Adrenal gland (tissue), 5 donors: ENCODE results near the gene HLCS.

Source experiments
- POLR2A ChIP-seq, 2 donors: fragments of 450-650 bp; IDR thresholded peaks; one replicate each; pipeline ENCODE4 v1.6.1; 2017; ENCODE audit warnings: antibody characterized with exemption in 2 of 2, mild to moderate bottlenecking in 2 of 2, moderate library complexity in 1 of 2
- TF ChIP-seq, protein P1 (sequence below), 6 experiments: fragments of 450-650 bp in 4 of 6; fragments of 200-600 bp in 2 of 6; sonication (generic) in 1 of 6; IDR thresholded peaks; 1 replicate in 5 of 6; 2 replicates in 1 of 6; pipeline versions ENCODE4 v1.5.1 to v1.8.0; 2016 to 2021; ENCODE audit warnings: antibody characterized with exemption in 6 of 6, mild to moderate bottlenecking in 2 of 6, moderate library complexity in 1 of 6
- donor health status: DM: no; HTN: no; CAD: no.

DNA sequence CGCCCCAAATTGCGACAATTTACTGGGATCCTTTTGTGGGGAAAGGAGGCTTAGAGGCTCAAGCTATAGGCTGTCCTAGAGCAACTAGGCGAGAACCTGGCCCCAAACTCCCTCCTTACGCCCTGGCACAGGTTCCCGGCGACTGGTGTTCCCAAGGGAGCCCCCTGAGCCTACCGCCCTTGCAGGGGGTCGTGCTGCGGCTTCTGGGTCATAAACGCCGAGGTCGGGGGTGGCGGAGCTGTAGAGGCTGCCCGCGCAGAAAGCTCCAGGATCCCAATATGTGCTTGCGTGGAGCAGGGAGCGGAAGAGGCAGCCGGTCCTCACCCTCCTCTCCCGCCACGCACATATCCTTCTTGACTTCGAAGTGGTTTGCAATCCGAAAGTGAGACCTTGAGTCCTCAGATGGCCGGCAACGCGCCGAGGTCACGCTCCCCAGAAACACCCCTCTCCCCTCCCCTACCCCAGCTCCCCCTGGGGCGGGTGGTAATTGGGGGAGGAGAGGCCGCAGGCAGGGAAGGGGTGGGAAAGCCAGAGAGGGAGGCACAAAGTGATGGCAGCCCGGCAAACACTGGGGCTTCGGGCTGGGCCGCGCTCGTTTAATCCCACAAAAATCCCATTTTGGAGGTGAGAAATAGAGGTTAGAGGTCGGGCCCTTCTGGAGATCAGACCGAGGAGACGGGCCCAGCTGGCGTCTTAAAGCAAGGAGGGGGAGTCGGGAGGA lies 261.4 kb downstream of the HLCS start:
- TF ChIP-seq, protein P1, sequence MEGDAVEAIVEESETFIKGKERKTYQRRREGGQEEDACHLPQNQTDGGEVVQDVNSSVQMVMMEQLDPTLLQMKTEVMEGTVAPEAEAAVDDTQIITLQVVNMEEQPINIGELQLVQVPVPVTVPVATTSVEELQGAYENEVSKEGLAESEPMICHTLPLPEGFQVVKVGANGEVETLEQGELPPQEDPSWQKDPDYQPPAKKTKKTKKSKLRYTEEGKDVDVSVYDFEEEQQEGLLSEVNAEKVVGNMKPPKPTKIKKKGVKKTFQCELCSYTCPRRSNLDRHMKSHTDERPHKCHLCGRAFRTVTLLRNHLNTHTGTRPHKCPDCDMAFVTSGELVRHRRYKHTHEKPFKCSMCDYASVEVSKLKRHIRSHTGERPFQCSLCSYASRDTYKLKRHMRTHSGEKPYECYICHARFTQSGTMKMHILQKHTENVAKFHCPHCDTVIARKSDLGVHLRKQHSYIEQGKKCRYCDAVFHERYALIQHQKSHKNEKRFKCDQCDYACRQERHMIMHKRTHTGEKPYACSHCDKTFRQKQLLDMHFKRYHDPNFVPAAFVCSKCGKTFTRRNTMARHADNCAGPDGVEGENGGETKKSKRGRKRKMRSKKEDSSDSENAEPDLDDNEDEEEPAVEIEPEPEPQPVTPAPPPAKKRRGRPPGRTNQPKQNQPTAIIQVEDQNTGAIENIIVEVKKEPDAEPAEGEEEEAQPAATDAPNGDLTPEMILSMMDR (IDR thresholded peaks at IDR 0.05) = no peak
- no peak for TF ChIP-seq POLR2A (IDR thresholded peaks at IDR 0.05)
